ENCODE data around the gene PJA2. TPM values are rescaled to one million over a fixed set of nuclear protein-coding genes. Genes with fewer than 3 reads are reported as not detected.

PJA2 gene
- total and polyA plus RNA-seq, 2 donors (not counting 1 experiment from before 2014, with no cell fraction given), result 82.7 to 107 TPM

- H2AFZ ChIP-seq (ENCODE audit: low read length), result no peak overlapping the region
- no peaks in the 10 kb centered on the region for H4K20me1 ChIP-seq (ENCODE audit: control insufficient read depth, extremely low read depth, insufficient read depth, low read length)
Measured at GRCh38 chr5:109305352-109305751, 104.4 kb downstream of the PJA2 start.

DNA sequence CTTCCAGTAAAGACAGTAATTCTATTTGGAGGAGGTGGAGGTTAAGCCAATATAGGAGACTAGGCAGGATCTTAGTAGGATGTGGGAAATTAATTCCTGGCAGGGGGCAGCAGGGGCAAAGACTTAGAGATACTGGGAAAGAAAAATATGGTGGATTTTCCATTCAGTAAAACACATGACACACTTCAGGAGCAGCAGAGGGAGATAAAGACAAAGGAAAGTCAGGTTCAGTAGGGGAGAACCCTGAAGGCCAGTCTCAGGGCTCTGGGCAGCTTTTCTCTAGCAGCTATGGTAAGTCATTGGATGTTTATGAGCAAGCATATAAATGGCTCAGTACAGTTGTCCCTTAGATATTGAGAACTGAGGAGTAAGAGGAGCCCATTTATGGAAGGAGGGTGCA, 105.5 kb downstream of the PJA2 start:
- Histone ChIP-seq H2AFZ (ENCODE audit: low read length) (no peak overlapping the region), H3K4me2 (ENCODE audit: extremely low read depth, insufficient read depth, low read length) (no peak overlapping the region), H3K79me2 (ENCODE audit: control insufficient read depth, insufficient read depth, low read length) (no peaks in the 10 kb centered on the region), H3K27me3 (ENCODE audit: control insufficient read depth, insufficient read depth, low read length) (peaks cover 3% of the 10 kb centered on the region), H3K4me1 (ENCODE audit: control insufficient read depth, extremely low read depth, insufficient read depth, low read length) (no peaks in the 10 kb centered on the region), H4K20me1 (ENCODE audit: control insufficient read depth, extremely low read depth, insufficient read depth, low read length) (no peaks in the 10 kb centered on the region), H3K27ac (ENCODE audit: insufficient read depth, low read length) (no peak overlapping the region), H3K4me3 (replicated peaks in 1 of 4; ENCODE audit: control extremely low read depth in 1 of 4, insufficient read depth in 1 of 4, low read depth in 3 of 4, low read length in 4 of 4) (no peak overlapping the region), H3K36me3 (ENCODE audit: control insufficient read depth, insufficient read depth, low read length) (no peaks in the 10 kb centered on the region), H3K9me3 (ENCODE audit: control insufficient read depth, insufficient read depth, low read depth, low read length) (no peaks in the 10 kb centered on the region), H3K9ac (ENCODE audit: insufficient read depth, low read length) (no peak overlapping the region)
- no peak for DNase-seq (ENCODE audit: low read depth in 2 of 2)
- TF ChIP-seq EZH2 (IDR thresholded peaks at IDR 0.05; ENCODE audit: low read length, missing control alignments), result no peak
- TF ChIP-seq, protein P1, sequence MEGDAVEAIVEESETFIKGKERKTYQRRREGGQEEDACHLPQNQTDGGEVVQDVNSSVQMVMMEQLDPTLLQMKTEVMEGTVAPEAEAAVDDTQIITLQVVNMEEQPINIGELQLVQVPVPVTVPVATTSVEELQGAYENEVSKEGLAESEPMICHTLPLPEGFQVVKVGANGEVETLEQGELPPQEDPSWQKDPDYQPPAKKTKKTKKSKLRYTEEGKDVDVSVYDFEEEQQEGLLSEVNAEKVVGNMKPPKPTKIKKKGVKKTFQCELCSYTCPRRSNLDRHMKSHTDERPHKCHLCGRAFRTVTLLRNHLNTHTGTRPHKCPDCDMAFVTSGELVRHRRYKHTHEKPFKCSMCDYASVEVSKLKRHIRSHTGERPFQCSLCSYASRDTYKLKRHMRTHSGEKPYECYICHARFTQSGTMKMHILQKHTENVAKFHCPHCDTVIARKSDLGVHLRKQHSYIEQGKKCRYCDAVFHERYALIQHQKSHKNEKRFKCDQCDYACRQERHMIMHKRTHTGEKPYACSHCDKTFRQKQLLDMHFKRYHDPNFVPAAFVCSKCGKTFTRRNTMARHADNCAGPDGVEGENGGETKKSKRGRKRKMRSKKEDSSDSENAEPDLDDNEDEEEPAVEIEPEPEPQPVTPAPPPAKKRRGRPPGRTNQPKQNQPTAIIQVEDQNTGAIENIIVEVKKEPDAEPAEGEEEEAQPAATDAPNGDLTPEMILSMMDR (conservative IDR thresholded peaks at IDR 0.05 in 1 of 2, IDR thresholded peaks at IDR 0.05 in 1 of 2; ENCODE audit: low read depth in 1 of 2, low read length in 2 of 2), result no peak

More at GRCh38 chr5:109305352-109305751, 104.4 kb downstream of the PJA2 start:
- Histone ChIP-seq H3K79me2 (ENCODE audit: control insufficient read depth, insufficient read depth, low read length) (no peaks in the 10 kb centered on the region), H3K9me3 (ENCODE audit: control insufficient read depth, insufficient read depth, low read depth, low read length) (no peaks in the 10 kb centered on the region), H3K4me1 (ENCODE audit: control insufficient read depth, extremely low read depth, insufficient read depth, low read length) (no peaks in the 10 kb centered on the region), H3K9ac (ENCODE audit: insufficient read depth, low read length) (no peak overlapping the region), H3K27ac (ENCODE audit: insufficient read depth, low read length) (no peak overlapping the region), H3K4me2 (ENCODE audit: extremely low read depth, insufficient read depth, low read length) (no peak overlapping the region), H3K27me3 (ENCODE audit: control insufficient read depth, insufficient read depth, low read length) (peaks cover 3% of the 10 kb centered on the region), H3K4me3 (replicated peaks in 1 of 4; ENCODE audit: control extremely low read depth in 1 of 4, insufficient read depth in 1 of 4, low read depth in 3 of 4, low read length in 4 of 4) (no peak overlapping the region), H3K36me3 (ENCODE audit: control insufficient read depth, insufficient read depth, low read length) (no peaks in the 10 kb centered on the region)
- no peak for DNase-seq (ENCODE audit: low read depth in 2 of 2)
- TF ChIP-seq, protein P1 (conservative IDR thresholded peaks at IDR 0.05 in 1 of 2, IDR thresholded peaks at IDR 0.05 in 1 of 2; ENCODE audit: low read depth in 1 of 2, low read length in 2 of 2), result no peak
- TF ChIP-seq EZH2 (IDR thresholded peaks at IDR 0.05; ENCODE audit: low read length, missing control alignments), result no peak

DNA sequence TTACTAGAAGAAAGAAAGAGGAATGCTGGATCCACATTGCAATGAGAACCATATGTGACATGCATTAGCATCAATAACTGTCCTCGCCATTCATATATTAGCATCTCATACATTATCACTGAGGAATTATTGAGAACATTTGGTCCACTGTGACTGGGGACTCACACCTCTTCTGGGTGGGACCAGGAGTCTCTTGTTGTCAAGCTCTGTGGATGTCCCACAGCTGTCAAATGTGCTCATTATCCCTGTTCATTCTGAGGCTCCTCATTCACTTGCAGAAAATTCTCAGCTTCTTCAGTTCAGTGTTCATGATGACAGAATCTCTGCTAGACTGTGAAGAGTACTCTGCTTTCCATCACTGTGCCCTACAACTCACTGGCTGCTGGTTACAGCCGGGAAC, 109.4 kb downstream of the PJA2 start:
- no peak overlapping the region for H3K27ac ChIP-seq (ENCODE audit: insufficient read depth, low read length)
- H3K4me2 ChIP-seq (ENCODE audit: extremely low read depth, insufficient read depth, low read length), result no peak overlapping the region
- H2AFZ ChIP-seq (ENCODE audit: low read length), result no peak overlapping the region
- no peak overlapping the region for H3K4me3 ChIP-seq (replicated peaks in 1 of 4; ENCODE audit: control extremely low read depth in 1 of 4, insufficient read depth in 1 of 4, low read depth in 3 of 4, low read length in 4 of 4)
- H3K9me3 ChIP-seq (ENCODE audit: control insufficient read depth, insufficient read depth, low read depth, low read length), result no peaks in the 10 kb centered on the region
- H3K4me1 ChIP-seq (ENCODE audit: control insufficient read depth, extremely low read depth, insufficient read depth, low read length), result no peaks in the 10 kb centered on the region
- H3K79me2 ChIP-seq (ENCODE audit: control insufficient read depth, insufficient read depth, low read length), result no peaks in the 10 kb centered on the region
- TF ChIP-seq, protein P1 (conservative IDR thresholded peaks at IDR 0.05 in 1 of 2, IDR thresholded peaks at IDR 0.05 in 1 of 2; ENCODE audit: low read depth in 1 of 2, low read length in 2 of 2), result no peak
- TF ChIP-seq EZH2 (IDR thresholded peaks at IDR 0.05; ENCODE audit: low read length, missing control alignments), result no peak
- H4K20me1 ChIP-seq (ENCODE audit: control insufficient read depth, extremely low read depth, insufficient read depth, low read length), result no peaks in the 10 kb centered on the region
- DNase-seq (ENCODE audit: low read depth in 2 of 2), result no peak
- H3K9ac ChIP-seq (ENCODE audit: insufficient read depth, low read length), result no peak overlapping the region
- no peaks in the 10 kb centered on the region for H3K36me3 ChIP-seq (ENCODE audit: control insufficient read depth, insufficient read depth, low read length)
- H3K27me3 ChIP-seq (ENCODE audit: control insufficient read depth, insufficient read depth, low read length), result peaks cover 3% of the 10 kb centered on the region

Measured in fibroblast of lung (primary cell).